HG03521 (cell line): ENCODE results near the gene RCBTB1.
"Not testable (repeated sequence)": the region's sequence is repeated elsewhere in the genome, so short reads cannot be mapped to it uniquely, and the experiment has no call there.

Source experiments
- ATAC-seq: cut with Tn5 transposase; IDR thresholded peaks from one replicate; pipeline ENCODE4 v1.9.1; 2021; ENCODE audit warnings: mild to moderate bottlenecking, moderate library complexity; ENCODE audit not compliant: unreplicated experiment

The RCBTB1 gene

GRCh38 chr13:49606747-49607648, 21.6 kb upstream of the RCBTB1 start:
- ATAC-seq, result peak; percentile 88

- ATAC-seq, result no peak
These were observed 19.2 kb upstream of the RCBTB1 start for GRCh38 chr13:49604570-49604969.

- not testable (repeated sequence) for ATAC-seq
These were observed 17.3 kb upstream of the RCBTB1 start for GRCh38 chr13:49602615-49603014.

- no peak for ATAC-seq
These were observed 16.6 kb upstream of the RCBTB1 start for GRCh38 chr13:49602005-49602404.

GRCh38 chr13:49597043-49597641, 11.8 kb upstream of the RCBTB1 start:
- ATAC-seq, result no peak

- no peak for ATAC-seq
These were observed 10.9 kb upstream of the RCBTB1 start for GRCh38 chr13:49596221-49596620.

- no peak for ATAC-seq
These were observed 9.2 kb upstream of the RCBTB1 start for GRCh38 chr13:49594576-49594975.

- ATAC-seq, result not testable (repeated sequence)
These were observed 8.5 kb upstream of the RCBTB1 start for GRCh38 chr13:49593876-49594275.

- not testable (repeated sequence) for ATAC-seq
These were observed 5.4 kb upstream of the RCBTB1 start for GRCh38 chr13:49590714-49591113.

- no peak for ATAC-seq
These were observed 2.0 kb upstream of the RCBTB1 start for GRCh38 chr13:49587311-49587847.

GRCh38 chr13:49586717-49587116, 1.4 kb upstream of the RCBTB1 start:
- no peak for ATAC-seq

GRCh38 chr13:49584771-49585182, 581 bp downstream of the RCBTB1 start:
- ATAC-seq, result no peak

- ATAC-seq, result no peak
These were observed 4.2 kb downstream of the RCBTB1 start for GRCh38 chr13:49580980-49581680.

- no peak for ATAC-seq
These were observed 5.9 kb downstream of the RCBTB1 start for GRCh38 chr13:49579501-49579900.

GRCh38 chr13:49571299-49572240, 13.8 kb downstream of the RCBTB1 start:
- ATAC-seq, result no peak

GRCh38 chr13:49569993-49570689, 15.2 kb downstream of the RCBTB1 start:
- no peak for ATAC-seq

- no peak for ATAC-seq
These were observed 17.9 kb downstream of the RCBTB1 start for GRCh38 chr13:49567491-49567890.

- no peak for ATAC-seq
These were observed 18.9 kb downstream of the RCBTB1 start for GRCh38 chr13:49566461-49566860.

- not testable (repeated sequence) for ATAC-seq
These were observed 19.9 kb downstream of the RCBTB1 start for GRCh38 chr13:49565461-49565860.

GRCh38 chr13:49563516-49563915, 21.8 kb downstream of the RCBTB1 start:
- no peak for ATAC-seq
